ENCODE results near the gene LSM12. TPM values are rescaled to one million over a fixed set of nuclear protein-coding genes. Genes with fewer than 3 reads are reported as not detected.
"Not testable (repeated sequence)": the region's sequence is repeated elsewhere in the genome, so short reads cannot be mapped to it uniquely, and the experiment has no call there.

Gene LSM12
- polyA plus RNA-seq, 1 of the 3 experiments (the other 2 are of a cell fraction), result 26.6 TPM

- WGBS (ENCODE audit: low lambda C conversion rate), result 94% methylated on average over 2 of the region's 2 CpGs
- H3K79me2 ChIP-seq (ENCODE audit: insufficient read depth), result peaks cover 46% of the 10 kb centered on the region
- CTCF ChIA-PET, result interaction anchor here (2.1 kb wide), 1 partner anchor 94 kb away, joined by 6 read pairs; no protein-coding TSS in a partner anchor
Observed at GRCh38 chr17:44037471-44037870, 29.0 kb downstream of the LSM12 start.

GRCh38 chr17:44034688-44035087 is 31.8 kb downstream of the LSM12 start:
- H3F3A ChIP-seq (replicated peaks; ENCODE audit: insufficient read depth); H3K9me3 ChIP-seq; H3K4me2 ChIP-seq; H3K9me2 ChIP-seq; H4K20me1 ChIP-seq (ENCODE audit: insufficient read depth); H2AFZ ChIP-seq (ENCODE audit: low read depth); H3K27ac ChIP-seq (ENCODE audit: low read depth in 2 of 2, low read length in 1 of 2); H3K27me3 ChIP-seq (ENCODE audit: insufficient read depth); POLR2A ChIA-PET; DNase-seq; H3K4me1 ChIP-seq (ENCODE audit: control insufficient read depth in 1 of 2, insufficient read depth in 2 of 2, low read depth in 1 of 2, low read length in 1 of 2); H3K4me3 ChIP-seq (ENCODE audit: low read depth in 2 of 2, low read length in 1 of 2); H3K9ac ChIP-seq; CTCF ChIA-PET: not testable (repeated sequence)
- WGBS (ENCODE audit: low lambda C conversion rate), result no CpG with 5 or more reads among the region's 3 CpGs
- peaks cover 45 to 48% of the 10 kb centered on the region in 2 experiments for H3K36me3 ChIP-seq (replicated peaks in 1 of 2; ENCODE audit: control insufficient read depth in 1 of 2, insufficient read depth in 2 of 2, low read length in 1 of 2)
- H3K79me2 ChIP-seq (ENCODE audit: insufficient read depth), result peaks cover 18% of the 10 kb centered on the region

More at GRCh38 chr17:44037471-44037870, 29.0 kb downstream of the LSM12 start:
- TF ChIP-seq MEF2A (IDR thresholded peaks at IDR 0.05; ENCODE audit: borderline replicate concordance, low read depth) (no peak), EZH2phosphoT487 (IDR thresholded peaks at IDR 0.05; ENCODE audit: borderline replicate concordance, low read depth) (no peak), JUND (IDR thresholded peaks at IDR 0.05) (no peak), RFX5 (IDR thresholded peaks at IDR 0.05; ENCODE audit: low read length) (no peak), USF1 (IDR thresholded peaks at IDR 0.05; ENCODE audit: borderline replicate concordance, low read depth) (no peak), REST (IDR thresholded peaks at IDR 0.05; ENCODE audit: low read depth, low read length) (no peak), RCOR1 (IDR thresholded peaks at IDR 0.05; ENCODE audit: low read length) (no peak), SMC3 (IDR thresholded peaks at IDR 0.05; ENCODE audit: low read depth, low read length) (no peak), ZBTB33 (IDR thresholded peaks at IDR 0.05; ENCODE audit: borderline replicate concordance, low read depth) (no peak)
- Histone ChIP-seq H3K27me3 (ENCODE audit: insufficient read depth) (no peaks in the 10 kb centered on the region), H3K4me1 (ENCODE audit: control insufficient read depth in 1 of 2, insufficient read depth in 2 of 2, low read depth in 1 of 2, low read length in 1 of 2) (peaks cover 0 to 7% of the 10 kb centered on the region in 2 experiments; a peak in 2 of 4 replicates), H3K27ac (ENCODE audit: low read depth in 2 of 2, low read length in 1 of 2) (no peak overlapping the region), H3F3A (replicated peaks; ENCODE audit: insufficient read depth) (peaks cover 9% of the 10 kb centered on the region), H4K20me1 (ENCODE audit: insufficient read depth) (peaks cover 24% of the 10 kb centered on the region), H3K9ac (no peak overlapping the region), H3K4me2 (no peak overlapping the region), H3K9me3 (no peaks in the 10 kb centered on the region), H3K36me3 (replicated peaks in 1 of 2; ENCODE audit: control insufficient read depth in 1 of 2, insufficient read depth in 2 of 2, low read length in 1 of 2) (peaks cover 33 to 43% of the 10 kb centered on the region in 2 experiments), H2AFZ (ENCODE audit: low read depth) (no peak overlapping the region), H3K9me2 (no peaks in the 10 kb centered on the region), H3K4me3 (ENCODE audit: low read depth in 2 of 2, low read length in 1 of 2) (no peak overlapping the region)
- POLR2A ChIA-PET, result no interaction called here
- no peak for DNase-seq
